Measurements from ENCODE around the gene KLK1.

GRCh38 chr19:50772476-50772875 lies 51.1 kb downstream of the KLK1 start:
- no peak for TF ChIP-seq RXRA (IDR thresholded peaks at IDR 0.05; ENCODE audit: borderline replicate concordance, low read depth)
- TF ChIP-seq MXI1 (IDR thresholded peaks at IDR 0.05; ENCODE audit: low read depth, low read length) = no peak
- TF ChIP-seq RFX5 (IDR thresholded peaks at IDR 0.05; ENCODE audit: low read length) = no peak
- no peak for TF ChIP-seq CTCF (IDR thresholded peaks at IDR 0.05)
- no peak for TF ChIP-seq USF2 (IDR thresholded peaks at IDR 0.05; ENCODE audit: borderline replicate concordance, low read depth, low read length)
- no peak for TF ChIP-seq POLR2AphosphoS5 (IDR thresholded peaks at IDR 0.05; ENCODE audit: low read depth, low read length)
- TF ChIP-seq ELF1 (IDR thresholded peaks at IDR 0.05) = no peak
- TF ChIP-seq JUND (IDR thresholded peaks at IDR 0.05) = no peak
- no peak for TF ChIP-seq REST (IDR thresholded peaks at IDR 0.05; ENCODE audit: low read depth, low read length)
- no peak for TF ChIP-seq SMC3 (IDR thresholded peaks at IDR 0.05; ENCODE audit: low read depth, low read length)
- TF ChIP-seq EP300 (IDR thresholded peaks at IDR 0.05; ENCODE audit: borderline replicate concordance in 1 of 2, low read depth in 1 of 2, low read length in 1 of 2) = no peak
- no peak for TF ChIP-seq NFIC (IDR thresholded peaks at IDR 0.05; ENCODE audit: borderline replicate concordance)
- TF ChIP-seq TAF1 (IDR thresholded peaks at IDR 0.05; ENCODE audit: borderline replicate concordance, low read depth, low read length) = no peak
- TF ChIP-seq TCF12 (IDR thresholded peaks at IDR 0.05) = no peak
